Bronchial epithelial cell (primary cell): ENCODE measurements around the gene PRICKLE2. TPM values are rescaled to one million over a fixed set of nuclear protein-coding genes. Genes with fewer than 3 reads are reported as not detected.

Experiments
- DNase-seq: peaks from one replicate; pipeline ENCODE4 v3.0.0-alpha.2; 2010; ENCODE audit warnings: low read depth
- FAIRE-seq: peaks from 2 replicates; lab custom pipeline; 2011; peaks lifted over from hg19 to GRCh38; lab: Jason Lieb, UNC
- H3K27me3 ChIP-seq: 2 replicates; pipeline ENCODE4 v1.5.1; 2011; ENCODE audit warnings: low read length; ENCODE audit not compliant: control insufficient read depth, insufficient read depth
- H3K36me3 ChIP-seq: 2 replicates; pipeline ENCODE4 v1.5.1; 2011; ENCODE audit warnings: low read length; ENCODE audit not compliant: control insufficient read depth, insufficient read depth
- H3K4me3 ChIP-seq: 2 replicates; pipeline ENCODE4 v1.5.1; 2011; ENCODE audit warnings: mild to moderate bottlenecking, low read depth, low read length, control low read depth
- CTCF ChIP-seq: IDR thresholded peaks from 2 replicates; pipeline ENCODE4 v1.5.1; 2011; ENCODE audit warnings: mild to moderate bottlenecking, moderate library complexity, low read length, control low read depth, inconsistent platforms; ENCODE audit not compliant: insufficient read depth, severe bottlenecking
- total RNA-seq: library from RNA; depleted of rRNA; stranded (reverse); fragments of >200 nt; gene quantifications from 2 replicates; pipeline ENCODE4 v1.2.1, GENCODE V29; 2014

The PRICKLE2 gene
- total RNA-seq, 1 donor from 2014 or later: 2.4 TPM

DNA sequence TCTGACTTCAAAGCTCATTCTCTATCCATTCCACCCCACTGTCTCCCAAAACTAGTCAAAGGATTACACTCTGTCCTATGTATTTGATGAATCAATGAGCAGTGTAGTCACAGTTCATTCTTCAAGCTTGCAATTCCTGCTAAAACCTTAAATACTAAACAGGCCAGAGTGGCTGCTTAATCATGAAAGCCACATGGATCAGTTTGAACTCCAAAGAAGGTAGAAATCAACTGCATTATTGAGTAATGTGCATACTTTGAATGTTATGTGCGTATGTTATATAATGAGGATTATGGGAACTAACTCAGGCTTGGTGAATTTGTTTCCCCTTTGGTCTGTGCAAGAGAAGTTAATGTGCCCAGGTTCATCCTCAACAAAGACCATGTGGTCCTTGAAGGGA lies 45.4 kb downstream of the PRICKLE2 start:
- no peaks in the 10 kb centered on the region for H3K36me3 ChIP-seq
- no peak for DNase-seq
- TF ChIP-seq CTCF: no peak
- FAIRE-seq: no peak
- no peaks in the 10 kb centered on the region for H3K27me3 ChIP-seq
- H3K4me3 ChIP-seq: no peak overlapping the region

DNA sequence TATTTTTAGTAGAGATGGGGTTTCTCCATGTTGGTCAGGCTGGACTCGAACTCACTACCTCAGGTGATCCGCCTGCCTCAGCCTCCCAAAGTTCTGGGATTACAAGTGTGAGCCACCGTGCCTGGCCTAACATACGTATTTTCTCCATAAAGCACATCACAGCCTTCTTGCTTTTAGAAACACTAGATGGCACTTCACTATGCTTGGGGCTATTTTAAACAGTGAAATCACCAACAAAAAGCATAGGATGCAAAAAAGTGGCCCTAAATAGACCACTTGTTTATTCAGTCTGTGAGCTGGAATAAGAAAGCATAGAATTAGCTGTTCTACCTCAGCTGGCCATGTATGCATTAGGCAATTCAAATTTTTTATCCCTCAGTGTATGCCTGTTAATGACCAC lies 46.0 kb downstream of the PRICKLE2 start:
- H3K4me3 ChIP-seq: no peak overlapping the region
- no peak for FAIRE-seq
- H3K36me3 ChIP-seq: no peaks in the 10 kb centered on the region
- no peak for DNase-seq
- no peaks in the 10 kb centered on the region for H3K27me3 ChIP-seq
- TF ChIP-seq CTCF: no peak

- no peak for DNase-seq
- Histone ChIP-seq H3K4me3 (no peak overlapping the region), H3K36me3 (no peaks in the 10 kb centered on the region), H3K27me3 (no peaks in the 10 kb centered on the region)
- no peak for TF ChIP-seq CTCF
- no peak for FAIRE-seq
These were observed 46.8 kb downstream of the PRICKLE2 start for GRCh38 chr3:64178419-64178818.

DNA sequence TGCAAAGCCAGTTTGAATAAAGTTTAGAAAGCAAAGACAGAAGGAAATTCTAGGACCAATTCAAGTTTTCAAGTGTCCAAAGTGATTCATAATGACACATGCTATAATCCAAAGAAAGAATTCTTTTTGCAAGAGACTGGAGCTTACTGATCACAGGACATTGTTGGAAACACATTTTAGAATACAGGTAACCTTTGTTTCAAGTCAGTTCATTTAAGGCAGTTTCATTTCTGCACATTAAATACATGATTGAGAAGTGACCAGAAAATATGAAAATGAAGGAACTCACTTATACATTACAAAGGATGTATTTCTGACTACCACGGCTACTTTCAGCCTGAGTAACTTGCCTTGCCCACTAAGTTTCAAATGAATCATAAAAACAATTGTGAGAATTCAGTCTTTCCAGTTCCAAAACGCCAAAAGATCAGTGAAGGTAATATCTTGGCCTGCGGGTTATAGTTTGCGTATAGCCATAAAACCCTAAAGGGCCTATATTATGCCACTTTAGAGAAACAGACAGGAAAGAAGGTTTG lies 48.7 kb downstream of the PRICKLE2 start:
- peak; percentile 89 for DNase-seq

GRCh38 chr3:64174328-64174727 lies 50.9 kb downstream of the PRICKLE2 start:
- FAIRE-seq (no peak), DNase-seq (peak; percentile 80)
- H3K27me3 ChIP-seq: no peaks in the 10 kb centered on the region
- H3K36me3 ChIP-seq: no peaks in the 10 kb centered on the region
- no peak for TF ChIP-seq CTCF
- no peak overlapping the region for H3K4me3 ChIP-seq

More for the DNA sequence above, 48.7 kb downstream of the PRICKLE2 start:
- FAIRE-seq: no peak
- no peak for TF ChIP-seq CTCF
- H3K36me3 ChIP-seq: no peaks in the 10 kb centered on the region
- H3K4me3 ChIP-seq: no peak overlapping the region
- H3K27me3 ChIP-seq: no peaks in the 10 kb centered on the region

DNA sequence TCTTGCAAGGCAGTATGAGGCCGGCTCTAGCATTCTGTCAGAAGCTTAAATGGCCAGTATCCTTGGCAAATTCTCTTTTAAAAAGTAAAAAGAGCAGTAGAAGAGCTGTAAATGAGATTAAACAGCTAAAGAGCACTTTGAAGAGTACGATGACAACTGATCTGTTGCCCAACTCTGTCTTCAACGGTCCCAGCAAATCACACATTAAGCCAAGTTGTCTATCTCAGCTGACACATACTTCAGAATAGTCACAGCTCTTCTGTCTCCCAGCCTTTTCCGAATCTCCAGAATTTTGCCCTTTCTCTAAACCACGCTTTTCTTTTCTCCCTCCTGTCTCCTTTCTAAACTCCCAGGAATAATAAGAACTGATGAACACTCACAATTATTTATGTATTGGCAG lies 51.7 kb downstream of the PRICKLE2 start:
- TF ChIP-seq CTCF: no peak
- no peaks in the 10 kb centered on the region for H3K27me3 ChIP-seq
- DNase-seq (no peak), FAIRE-seq (no peak)
- no peak overlapping the region for H3K4me3 ChIP-seq
- H3K36me3 ChIP-seq: no peaks in the 10 kb centered on the region
